VCaP (cell line): ENCODE results near the gene PLRG1.

ENCODE experiments used
- H3K27ac ChIP-seq: fragments of 450-650 bp; 2 replicates; pipeline ENCODE4 v1.5.1; 2017
- CTCF ChIP-seq: fragments of 450-650 bp; conservative IDR thresholded peaks from 2 replicates; pipeline ENCODE4 v1.5.1; 2017; ENCODE audit warnings: mild to moderate bottlenecking, moderate library complexity

Gene PLRG1

GRCh38 chr4:154511548-154511947 is 38.7 kb downstream of the PLRG1 start:
- H3K27ac ChIP-seq, result no peak overlapping the region
- no peak for TF ChIP-seq CTCF

- TF ChIP-seq CTCF, result no peak
- peak overlapping the region; percentile 49 for H3K27ac ChIP-seq
These were observed 43.0 kb downstream of the PLRG1 start for GRCh38 chr4:154507156-154507555.

GRCh38 chr4:154506253-154506652 is 43.9 kb downstream of the PLRG1 start:
- H3K27ac ChIP-seq, result peak overlapping the region; percentile 49; the same call in 1 of the 2 replicates
- peak; percentile 79 for TF ChIP-seq CTCF

GRCh38 chr4:154503598-154503997 is 46.6 kb downstream of the PLRG1 start:
- H3K27ac ChIP-seq, result no peak overlapping the region

GRCh38 chr4:154502111-154502510 is 48.1 kb downstream of the PLRG1 start:
- H3K27ac ChIP-seq, result no peak overlapping the region
- no peak for TF ChIP-seq CTCF

More at GRCh38 chr4:154503598-154503997, 46.6 kb downstream of the PLRG1 start:
- TF ChIP-seq CTCF, result peak; percentile 71

GRCh38 chr4:154497889-154498288 is 52.3 kb downstream of the PLRG1 start:
- H3K27ac ChIP-seq, result no peak overlapping the region
- no peak for TF ChIP-seq CTCF

- H3K27ac ChIP-seq, result no peak overlapping the region
- TF ChIP-seq CTCF, result no peak
These were observed 54.3 kb downstream of the PLRG1 start for GRCh38 chr4:154495867-154496266.
